SK-N-SH treated with all-trans-retinoic acid at 6 μM for 48 hours (cell line): Measurements from ENCODE around the gene OR2T3.
"Not testable (repeated sequence)": the region's sequence is repeated elsewhere in the genome, so short reads cannot be mapped to it uniquely, and the experiment has no call there.

ENCODE experiments used
- ARNTL ChIP-seq: fragments of 450-650 bp; formaldehyde crosslinking; IDR thresholded peaks from 2 replicates; pipeline ENCODE4 v1.5.0; 2020; ENCODE audit warnings: low read depth, mild to moderate bottlenecking, moderate library complexity, borderline replicate concordance
- OSR1 ChIP-seq: fragments of 250-450 bp; sonication (Bioruptor Pico); IDR thresholded peaks from 2 replicates; pipeline ENCODE4 v1.8.0; 2022; ENCODE audit warnings: moderate library complexity, mild to moderate bottlenecking, inconsistent platforms
- PATZ1 ChIP-seq: fragments of 250-450 bp; sonication (Bioruptor Pico); IDR thresholded peaks from 2 replicates; pipeline ENCODE4 v1.8.0; 2020; ENCODE audit warnings: mild to moderate bottlenecking, moderate library complexity, borderline replicate concordance

GRCh38 chr1:248507773-248508172 is 34.6 kb downstream of the OR2T3 start, which contains the start of gene OR2G6:
- TF ChIP-seq PATZ1 (CRISPR knock-in tag); ARNTL (CRISPR knock-in tag); OSR1: not testable (repeated sequence)
